NCI-H2171 (cell line): ENCODE measurements around the gene TOR1B.
"Not testable (repeated sequence)": the region's sequence is repeated elsewhere in the genome, so short reads cannot be mapped to it uniquely, and the experiment has no call there.

ENCODE experiments used
- DNase-seq: peaks from one replicate; lab custom pipeline; 2025; lab: John Stamatoyannopoulos, UW

Gene TOR1B, protein sequence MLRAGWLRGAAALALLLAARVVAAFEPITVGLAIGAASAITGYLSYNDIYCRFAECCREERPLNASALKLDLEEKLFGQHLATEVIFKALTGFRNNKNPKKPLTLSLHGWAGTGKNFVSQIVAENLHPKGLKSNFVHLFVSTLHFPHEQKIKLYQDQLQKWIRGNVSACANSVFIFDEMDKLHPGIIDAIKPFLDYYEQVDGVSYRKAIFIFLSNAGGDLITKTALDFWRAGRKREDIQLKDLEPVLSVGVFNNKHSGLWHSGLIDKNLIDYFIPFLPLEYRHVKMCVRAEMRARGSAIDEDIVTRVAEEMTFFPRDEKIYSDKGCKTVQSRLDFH

DNA sequence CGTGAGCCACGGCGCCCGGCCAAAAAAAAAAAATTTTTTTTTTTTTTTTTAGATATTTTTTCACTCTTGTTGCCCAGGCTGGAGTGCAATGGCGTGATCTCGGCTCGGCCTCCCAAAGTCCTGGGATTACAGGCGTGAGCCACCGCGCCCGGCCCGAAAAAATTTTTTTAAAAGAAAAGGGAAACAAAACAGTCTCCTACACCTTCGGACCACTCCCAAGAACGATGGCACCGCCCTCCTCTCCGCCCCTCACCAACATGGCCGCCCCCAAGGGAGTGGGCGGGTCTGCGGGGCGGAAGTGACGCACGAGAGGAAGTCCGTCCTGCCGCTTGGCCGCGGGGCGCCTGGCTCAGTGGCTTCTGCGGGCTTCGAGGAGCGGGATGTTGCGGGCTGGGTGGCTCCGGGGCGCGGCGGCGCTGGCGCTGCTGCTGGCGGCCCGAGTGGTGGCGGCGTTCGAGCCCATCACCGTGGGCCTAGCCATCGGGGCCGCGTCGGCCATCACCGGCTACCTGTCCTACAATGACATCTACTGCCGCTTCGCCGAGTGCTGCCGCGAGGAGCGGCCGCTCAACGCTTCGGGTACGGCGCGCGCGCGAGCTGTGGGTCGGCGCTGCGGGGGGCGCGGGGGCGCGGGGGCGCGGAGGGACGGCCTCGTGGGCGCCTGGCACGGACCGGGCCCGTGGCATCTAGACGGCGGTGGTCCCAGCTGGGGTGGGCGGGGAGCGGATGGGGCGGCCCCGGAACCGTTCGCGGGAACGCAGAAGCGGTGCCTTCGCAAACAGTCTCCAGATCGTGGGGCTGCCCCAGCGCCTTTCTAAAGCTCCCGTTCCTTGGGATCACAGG lies at the start of gene TOR1B:
TSS of gene TOR1B (plus strand) at position 352 of the 843 bp plus-strand sequence. CDS start at position 381, 29 bp downstream.
- DNase-seq, result peak; percentile 99

DNA sequence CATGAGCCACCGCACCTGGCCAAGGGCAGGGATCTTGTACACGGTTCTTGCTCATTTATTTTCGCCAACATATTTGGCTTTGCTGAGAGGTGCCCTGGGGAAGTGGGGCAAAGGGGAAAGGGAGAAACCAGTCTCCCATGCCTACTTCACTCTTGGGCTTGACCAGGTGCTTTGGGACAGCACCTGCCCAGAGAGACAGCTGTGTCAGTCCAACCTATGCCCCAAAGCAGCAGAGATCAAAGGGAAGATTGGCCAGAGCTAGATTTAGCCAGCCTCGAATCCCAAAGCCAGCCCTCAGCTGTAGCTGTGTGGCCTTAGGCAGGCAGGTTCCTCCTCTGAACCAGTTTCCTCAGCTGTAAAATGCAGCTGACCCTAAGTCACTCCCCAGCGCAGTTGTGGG lies 47.8 kb upstream of the TOR1B start:
- no peak for DNase-seq

DNA sequence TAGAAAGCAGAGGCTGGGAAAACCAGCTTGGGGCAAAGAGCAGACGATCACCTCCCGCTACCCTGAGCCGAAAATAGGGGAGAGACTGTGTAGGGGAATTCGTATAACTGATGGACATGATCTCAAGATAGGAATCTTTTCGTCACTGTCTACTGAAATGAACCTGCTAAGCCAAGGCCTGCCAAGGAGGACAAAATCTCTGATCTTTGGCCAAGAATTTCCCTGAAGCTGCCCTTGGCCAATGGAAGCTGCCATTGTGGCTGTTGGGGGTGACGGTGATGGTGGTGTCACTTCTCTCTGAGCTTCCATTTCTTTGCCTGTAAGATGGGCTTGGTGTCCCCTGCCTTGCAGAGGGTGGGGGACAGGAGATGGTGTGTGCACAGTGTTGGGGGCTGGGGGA lies 46.8 kb upstream of the TOR1B start:
- DNase-seq, result no peak

DNA sequence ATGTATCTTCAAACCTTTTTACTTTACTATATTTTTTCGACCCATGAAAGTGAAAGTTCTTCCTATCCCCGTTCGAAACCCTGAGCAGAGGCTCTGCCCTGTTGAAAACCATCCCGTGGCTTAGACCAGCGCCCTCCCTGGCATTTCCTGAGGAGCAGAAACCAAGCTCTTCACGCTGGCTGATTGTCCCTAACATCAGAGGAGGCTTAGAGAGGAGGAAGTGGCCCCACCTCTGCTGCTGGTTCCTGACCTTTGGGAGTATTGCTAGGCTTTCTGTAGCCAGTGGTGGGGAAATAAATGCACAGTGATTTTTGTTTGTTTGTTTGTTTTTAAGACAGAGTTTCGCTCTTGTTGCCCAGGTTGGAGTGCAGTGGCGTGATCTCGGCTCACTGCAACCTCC lies 45.9 kb upstream of the TOR1B start:
- DNase-seq, result no peak

DNA sequence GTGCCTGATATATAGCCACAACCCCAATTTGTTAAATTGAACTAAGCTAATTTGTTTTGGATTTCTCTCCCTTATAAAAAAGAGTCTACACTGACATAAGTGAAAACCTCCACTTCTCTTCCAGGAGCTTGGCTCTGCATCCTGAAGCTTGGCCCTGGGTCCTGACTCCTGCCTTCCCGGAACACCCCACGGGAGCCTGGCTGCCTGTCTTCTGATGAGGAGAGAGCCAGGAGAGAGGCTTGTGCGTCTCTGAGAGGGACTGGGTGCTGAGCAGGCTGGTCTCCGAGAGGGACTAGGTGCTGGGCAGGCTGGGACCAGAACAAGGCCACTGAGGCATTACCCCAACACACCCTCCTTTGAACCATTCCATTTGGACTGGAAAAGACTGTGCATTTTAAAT lies 43.7 kb upstream of the TOR1B start:
- no peak for DNase-seq

DNA sequence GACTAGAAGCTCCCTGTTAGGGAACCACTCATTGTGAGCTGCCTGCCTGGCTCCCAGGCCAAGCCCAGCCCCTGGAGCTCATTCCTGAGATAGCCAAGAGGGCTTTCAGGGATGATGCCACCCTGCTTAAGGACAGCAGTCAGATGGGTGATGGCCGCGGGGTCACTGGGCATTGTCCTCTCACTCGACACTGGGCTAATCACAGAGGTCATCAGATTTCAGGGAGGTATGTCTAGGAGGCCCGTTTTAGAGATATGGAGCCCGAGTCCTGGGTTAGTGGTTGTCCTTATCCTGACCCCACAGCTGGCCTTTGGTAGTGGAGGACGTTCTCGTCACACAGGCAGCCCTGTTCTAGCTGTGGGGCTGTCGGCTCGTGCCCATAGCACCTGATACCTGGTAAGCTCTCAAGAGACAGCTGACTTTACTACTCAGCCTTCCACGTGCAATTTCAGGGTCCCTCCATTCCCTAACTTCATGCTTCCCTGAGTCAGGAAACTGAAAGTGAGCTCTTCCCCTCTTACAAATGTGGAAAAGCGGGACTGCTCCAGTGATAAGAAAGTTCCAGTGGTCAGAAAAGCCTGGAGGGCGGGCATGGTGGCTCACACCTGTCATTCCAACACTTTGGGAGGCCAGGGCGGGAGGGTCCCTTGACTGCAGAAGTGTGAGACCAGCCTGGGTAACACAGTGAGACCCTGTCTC lies 43.0 kb upstream of the TOR1B start:
- no peak for DNase-seq

DNA sequence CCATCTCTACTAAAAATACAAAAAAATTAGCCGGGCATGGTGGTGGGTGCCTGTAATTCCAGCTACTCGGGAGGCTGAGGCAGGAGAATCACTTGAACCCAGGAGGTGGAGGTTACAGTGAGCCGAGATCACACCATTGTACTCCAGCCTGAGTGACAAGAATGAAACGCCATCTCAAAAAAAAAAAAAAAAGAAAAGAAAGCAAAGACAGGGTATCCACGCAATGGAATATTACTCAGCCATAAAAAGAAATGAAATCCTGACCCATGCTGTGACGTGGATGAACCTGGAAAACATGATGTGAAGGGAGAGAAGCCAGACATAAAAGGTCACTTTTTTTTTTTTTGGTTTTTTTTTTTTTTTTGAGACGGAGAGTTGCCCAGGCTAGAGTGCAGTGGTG lies 42.2 kb upstream of the TOR1B start:
- DNase-seq, result not testable (repeated sequence)

DNA sequence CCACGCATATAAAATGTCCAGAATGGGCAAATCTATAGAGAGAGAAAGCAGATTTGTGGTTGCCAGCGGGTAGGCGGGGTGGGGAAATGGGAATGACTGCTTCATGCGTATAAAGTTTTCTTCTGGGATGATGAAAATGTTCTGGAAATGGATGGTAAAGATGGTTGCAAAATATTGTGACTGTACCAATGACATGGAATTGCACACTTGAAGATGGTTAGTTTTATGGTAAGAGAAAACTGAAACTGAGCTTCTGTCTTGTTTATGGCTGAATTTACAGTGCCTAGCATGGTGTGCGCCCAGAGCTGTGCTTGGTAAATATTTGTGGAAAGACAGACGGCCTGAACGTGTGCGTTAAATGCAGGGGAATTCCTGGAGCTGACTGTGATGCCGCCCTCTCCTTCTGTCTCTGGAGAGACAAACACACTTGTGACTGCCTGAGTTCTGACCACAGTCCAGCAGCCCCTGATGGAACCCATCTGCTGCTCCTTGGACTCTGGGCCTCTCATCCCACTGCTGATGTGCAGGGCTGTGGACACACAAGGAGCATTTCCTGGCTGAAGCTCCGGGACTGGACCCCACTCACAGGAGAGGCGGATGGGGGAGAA lies 41.6 kb upstream of the TOR1B start:
- DNase-seq, result no peak

DNA sequence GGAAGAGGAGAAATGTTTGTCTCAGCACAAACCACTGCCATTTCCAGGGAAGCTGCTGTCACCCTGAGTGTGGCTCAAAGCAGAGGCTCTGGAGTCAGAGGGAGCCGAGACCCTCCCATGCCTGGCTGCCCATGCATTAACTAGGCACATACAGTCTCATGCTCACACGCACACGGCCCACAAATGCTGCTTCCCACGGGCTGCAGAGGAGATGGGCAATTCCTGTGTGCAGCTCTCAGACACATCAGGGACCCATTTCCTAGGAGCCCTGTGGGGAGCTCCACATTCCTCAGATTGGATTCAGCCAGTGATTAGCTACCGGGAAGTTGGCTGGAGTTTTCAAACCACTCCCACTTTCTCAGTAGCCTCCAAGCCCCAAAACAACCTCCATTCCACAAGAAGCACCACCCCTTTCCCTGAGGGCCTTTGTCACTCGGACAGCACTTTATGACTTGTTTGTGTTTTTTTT lies 41.0 kb upstream of the TOR1B start:
- DNase-seq, result no peak

DNA sequence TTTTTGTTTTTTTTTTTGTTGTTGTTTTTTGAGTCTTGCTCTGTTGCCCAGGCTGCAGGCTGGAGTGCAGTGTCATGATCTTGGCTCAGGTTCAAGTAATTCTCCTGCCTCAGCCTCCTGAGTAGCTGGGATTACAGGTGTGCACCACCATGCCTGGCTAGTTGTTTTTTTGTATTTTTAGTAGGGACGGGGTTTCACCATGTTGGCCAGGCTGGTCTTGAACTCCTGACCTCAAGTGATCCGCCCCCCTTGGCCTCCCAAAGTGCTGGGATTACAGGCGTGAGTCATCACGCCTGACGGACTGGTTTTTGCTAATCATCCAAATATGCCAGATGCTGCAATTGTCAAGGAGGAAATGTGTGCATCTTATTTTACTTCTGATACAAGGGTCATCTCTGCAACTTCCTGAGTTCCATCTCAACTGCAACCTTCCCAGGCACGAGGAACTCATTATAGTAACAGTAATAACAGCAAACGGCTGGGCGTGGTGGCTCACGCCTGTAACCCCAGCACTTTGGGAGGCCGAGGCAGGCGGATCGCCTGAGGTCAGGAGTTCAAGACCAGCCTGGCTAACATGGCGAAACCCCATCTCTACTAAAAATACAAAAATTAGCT lies 40.5 kb upstream of the TOR1B start:
- DNase-seq, result not testable (repeated sequence)

DNA sequence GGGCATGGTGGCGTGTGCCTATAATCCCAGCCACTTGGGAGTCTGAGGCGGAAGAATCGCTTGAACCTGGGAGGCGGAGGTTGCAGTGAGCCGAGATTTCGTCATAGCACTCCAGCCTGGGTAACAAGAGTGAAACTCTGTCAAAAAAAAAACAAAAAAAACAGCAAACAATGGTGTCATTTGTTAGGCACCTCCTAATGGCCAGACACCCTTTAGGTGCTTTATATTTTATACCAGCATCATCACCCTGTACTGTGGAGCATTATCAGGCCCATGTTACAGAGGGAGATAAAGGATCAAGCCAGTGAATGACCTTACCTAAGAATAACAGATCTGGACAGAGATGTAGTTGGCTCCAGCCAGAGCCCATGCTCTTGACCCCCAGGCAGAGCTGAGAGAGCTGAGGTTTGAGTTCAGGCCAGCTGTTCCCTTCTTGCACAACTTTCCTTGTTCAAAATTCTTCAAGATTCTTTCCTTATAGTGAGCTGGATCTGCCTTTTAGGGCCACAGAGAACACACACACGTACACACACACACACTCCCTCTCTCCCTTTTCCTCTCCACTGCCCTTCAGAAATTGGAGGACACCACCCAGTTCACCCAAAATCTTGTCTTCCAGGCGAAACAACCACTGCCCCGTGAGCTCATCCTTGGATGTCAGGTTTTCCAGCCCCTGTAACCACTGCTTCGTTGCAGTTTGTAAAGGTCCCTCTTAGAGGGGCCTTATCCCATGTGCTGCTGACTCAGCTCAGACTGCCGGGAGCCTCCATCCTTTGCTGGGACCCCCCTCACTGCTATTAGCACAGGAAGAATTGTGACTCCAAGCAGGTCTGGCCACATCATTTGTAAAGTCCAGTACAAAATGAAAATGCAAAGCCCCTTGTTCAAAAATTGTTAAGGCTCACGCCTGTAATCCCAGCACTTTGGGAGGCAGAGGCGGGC lies 39.7 kb upstream of the TOR1B start:
- no peak for DNase-seq

DNA sequence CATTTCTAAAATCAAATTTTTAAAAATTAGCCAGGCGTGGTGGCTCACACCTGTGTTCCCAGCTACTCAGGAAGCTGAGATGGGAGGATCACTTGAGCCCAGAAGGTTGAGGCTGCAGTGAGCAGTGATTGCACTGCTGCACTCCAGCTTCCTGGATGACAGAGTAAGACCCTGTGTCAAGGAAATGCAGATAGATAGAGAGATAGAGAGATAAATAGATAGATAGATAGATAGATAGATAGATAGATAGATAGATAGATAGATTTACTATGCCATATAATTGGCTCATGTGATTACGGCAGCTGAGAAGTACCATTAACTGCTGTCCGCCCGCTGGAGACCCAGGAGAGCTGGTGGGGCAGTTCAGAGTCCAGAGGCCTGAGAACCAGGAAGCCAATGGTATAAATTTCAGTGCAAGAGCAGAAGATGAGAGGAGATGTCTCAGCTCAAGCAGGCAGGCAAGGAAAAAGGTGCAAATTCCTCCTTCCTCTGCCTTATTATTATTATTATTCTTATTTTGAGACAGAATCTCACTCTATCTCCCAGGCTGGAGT lies 37.1 kb upstream of the TOR1B start:
- DNase-seq, result no peak

DNA sequence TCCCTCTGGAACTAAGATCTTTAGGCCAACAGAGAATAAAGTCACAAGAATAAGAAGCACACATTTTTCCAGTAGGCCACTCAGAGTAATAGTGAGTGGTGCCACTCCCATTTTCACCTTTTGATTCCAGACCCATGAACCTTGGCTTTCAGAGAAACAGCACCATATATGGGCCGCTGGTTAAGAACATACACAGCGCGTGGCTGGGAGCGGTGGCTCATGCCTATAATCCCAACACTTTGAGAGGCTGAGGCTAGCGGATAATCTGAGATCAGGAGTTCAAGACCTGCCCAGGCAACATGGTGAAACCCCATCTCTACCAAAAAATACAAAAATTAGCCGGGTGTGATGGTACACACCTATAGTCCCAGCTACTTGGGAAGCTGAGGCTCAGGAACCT lies 34.5 kb upstream of the TOR1B start:
- DNase-seq, result no peak

DNA sequence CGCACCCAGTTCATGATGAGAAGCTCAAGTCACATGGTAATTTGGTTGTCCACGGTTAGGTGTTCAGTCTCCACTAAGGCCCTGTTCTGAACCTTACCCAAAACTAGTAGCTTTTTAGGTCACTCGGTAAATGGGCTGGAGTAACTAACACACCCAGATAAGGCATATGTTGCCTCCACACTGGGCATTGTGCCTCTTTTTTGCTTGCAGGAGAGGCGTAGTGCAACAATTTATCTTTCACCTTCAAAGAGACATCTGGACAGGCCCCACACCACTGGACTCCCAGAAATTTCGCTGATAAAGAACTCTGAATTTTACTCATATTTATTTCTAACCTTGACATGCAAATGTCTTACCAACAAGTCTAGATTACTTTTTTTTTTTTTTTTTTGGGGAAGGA lies 33.3 kb upstream of the TOR1B start:
- DNase-seq, result no peak

DNA sequence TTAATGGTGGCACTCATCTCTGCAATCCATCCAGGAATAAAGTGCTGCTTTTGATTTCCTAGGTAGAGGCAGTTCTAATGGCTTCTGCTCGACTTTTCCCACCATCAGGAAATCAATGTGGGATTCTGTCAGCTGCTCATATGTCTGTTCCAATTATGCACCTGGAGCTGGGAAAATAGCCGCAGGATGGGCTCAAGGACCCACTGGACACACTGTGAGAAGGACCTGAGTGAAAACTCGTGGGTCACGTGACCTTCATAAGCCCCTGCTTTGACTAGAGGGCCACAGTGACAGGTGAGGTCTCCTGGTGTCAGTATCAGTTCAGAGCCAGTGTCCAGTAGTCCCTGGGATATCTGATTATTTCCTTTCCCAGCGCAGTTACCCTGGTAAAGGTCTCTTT lies 32.2 kb upstream of the TOR1B start:
- DNase-seq, result no peak

DNA sequence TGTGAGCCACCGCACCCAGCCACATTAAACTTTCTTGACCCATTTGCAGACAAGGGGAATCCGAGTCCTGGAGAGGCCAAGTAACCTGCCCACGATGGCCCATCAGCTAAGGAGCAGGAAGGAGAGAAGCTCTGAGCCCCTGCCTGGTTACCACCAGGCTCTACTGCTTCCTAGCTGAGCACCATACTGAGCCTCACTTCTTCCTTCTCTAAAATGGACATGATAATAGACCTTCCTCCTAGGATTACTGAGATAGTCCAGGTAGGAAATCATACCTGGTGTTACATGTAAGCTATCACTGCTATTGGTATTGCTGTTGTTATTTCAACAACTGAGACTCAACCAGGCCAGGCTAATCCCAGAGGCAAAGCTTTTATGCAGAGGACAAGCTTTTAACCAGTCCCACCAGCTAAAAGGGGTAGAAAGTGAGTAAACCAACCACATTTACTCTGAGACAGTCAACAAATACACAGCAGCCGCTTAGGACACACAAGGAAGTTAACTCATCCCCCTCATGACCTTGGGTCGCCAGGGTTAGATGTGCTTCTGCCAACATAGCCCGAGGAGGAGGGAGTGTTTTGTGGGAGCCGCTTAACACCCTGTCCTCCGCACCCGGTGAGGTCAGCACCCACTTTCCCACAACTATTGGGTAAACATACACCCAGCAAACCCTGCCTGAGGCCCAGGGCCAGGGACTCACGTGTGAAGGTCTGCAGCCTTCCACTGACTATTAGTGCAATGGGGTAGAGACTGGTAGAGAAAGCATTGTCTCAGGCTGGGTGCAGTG lies 29.5 kb upstream of the TOR1B start:
- no peak for DNase-seq

DNA sequence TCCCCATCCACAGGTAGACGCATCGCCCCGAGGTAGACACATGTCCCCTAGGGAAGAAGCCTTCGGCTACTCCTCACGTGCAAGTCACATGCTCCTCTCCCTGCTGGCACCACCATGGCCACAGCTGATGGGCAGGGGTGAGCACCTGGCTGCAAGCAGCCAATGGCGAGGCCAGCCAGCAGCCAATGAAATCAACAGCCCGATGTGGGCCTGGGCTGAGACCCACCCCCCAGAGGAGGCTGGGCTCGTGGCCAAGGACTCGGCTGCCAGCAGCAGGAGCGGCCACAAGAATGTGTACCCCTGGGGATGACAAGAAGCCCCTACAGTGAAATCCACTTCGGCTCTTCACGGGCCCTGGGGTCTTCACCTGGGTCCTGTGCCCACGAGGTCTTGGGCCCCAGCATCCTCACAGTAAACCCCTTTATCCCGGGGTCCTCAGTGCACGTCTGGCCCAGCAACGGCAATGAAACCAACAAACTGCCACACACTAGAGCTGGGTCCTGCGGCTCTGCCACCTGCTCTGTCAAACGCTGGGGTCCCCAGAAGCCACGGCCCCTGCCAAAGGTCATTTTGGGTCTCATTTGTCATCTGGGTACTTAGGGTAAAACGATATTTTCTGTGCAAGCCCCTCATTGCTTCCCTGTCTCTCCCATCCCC lies 28.1 kb upstream of the TOR1B start:
- peak; percentile 23 for DNase-seq

DNA sequence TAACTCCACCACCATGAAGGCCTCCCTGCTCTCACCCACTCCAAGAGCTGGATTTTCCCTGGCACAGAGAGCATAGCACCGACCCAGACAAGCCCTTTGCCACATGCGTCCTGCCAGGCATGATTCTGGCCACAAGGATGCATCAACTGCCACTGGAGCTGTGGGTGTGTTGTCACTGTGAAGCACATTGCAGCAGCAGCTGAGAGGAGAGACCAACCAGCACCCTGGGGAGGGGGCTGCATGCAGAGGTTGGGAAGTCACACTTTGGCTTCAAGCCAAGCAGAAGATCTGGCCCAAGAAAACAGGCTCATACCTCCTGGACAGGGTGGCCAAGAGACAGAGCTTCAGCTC lies 27.6 kb upstream of the TOR1B start:
- DNase-seq, result no peak

DNA sequence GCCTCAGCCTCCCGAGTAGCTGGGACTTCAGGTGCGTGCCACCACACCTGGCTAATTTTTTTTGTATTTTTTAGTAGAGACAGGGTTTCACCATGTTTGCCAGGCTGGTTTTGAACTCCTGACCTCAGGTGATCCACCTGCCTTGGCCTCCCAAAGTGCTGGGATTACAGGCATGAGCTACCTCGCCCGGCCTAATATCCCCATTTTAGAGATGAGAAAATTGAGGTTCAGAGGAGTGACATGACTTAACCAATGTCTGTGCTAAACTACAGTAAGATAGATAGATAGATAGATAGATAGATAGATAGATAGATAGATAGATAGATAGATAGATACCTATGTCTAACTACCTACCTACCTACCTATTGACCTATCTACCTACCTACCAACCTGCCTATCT lies 26.9 kb upstream of the TOR1B start:
- DNase-seq, result not testable (repeated sequence)
